Activated naive CD4-positive, alpha-beta T cell treated with anti-CD3 and anti-CD28 coated beads, Interleukin-2, amount 10 ng/mL, durations not matched to agents 7 days and 5 days (primary cell): ENCODE data around the gene FLVCR1.
"Not testable (repeated sequence)": the region's sequence is repeated elsewhere in the genome, so short reads cannot be mapped to it uniquely, and the experiment has no call there.

Experiments used
- CTCF ChIA-PET: fragments of 350-600 bp; sonication (Branson Sonifier 250); formaldehyde crosslinking; loops from one replicate; lab custom pipeline; 2021; ENCODE audit warnings: antibody characterized with exemption; lab: Charles Lee
- DNase-seq: peaks from one replicate; pipeline ENCODE4 v3.0.0-alpha.2; 2020
- H3K27ac Mint-ChIP-seq: one replicate; pipeline ENCODE4 v1.8.0; 2021; ENCODE audit warnings: mild to moderate bottlenecking, moderate library complexity, mixed read lengths
- H3K27me3 Mint-ChIP-seq: one replicate; pipeline ENCODE4 v1.8.0; 2021; ENCODE audit warnings: mild to moderate bottlenecking, mixed read lengths
- H3K36me3 Mint-ChIP-seq: one replicate; pipeline ENCODE4 v1.8.0; 2021; ENCODE audit warnings: mixed read lengths
- H3K4me1 Mint-ChIP-seq: one replicate; pipeline ENCODE4 v1.8.0; 2021; ENCODE audit warnings: mixed read lengths
- H3K4me3 Mint-ChIP-seq: one replicate; pipeline ENCODE4 v1.8.0; 2021; ENCODE audit warnings: mild to moderate bottlenecking, moderate library complexity, mixed read lengths
- H3K9me3 Mint-ChIP-seq: one replicate; pipeline ENCODE4 v1.8.0; 2021; ENCODE audit warnings: mixed read lengths

Gene FLVCR1

DNA sequence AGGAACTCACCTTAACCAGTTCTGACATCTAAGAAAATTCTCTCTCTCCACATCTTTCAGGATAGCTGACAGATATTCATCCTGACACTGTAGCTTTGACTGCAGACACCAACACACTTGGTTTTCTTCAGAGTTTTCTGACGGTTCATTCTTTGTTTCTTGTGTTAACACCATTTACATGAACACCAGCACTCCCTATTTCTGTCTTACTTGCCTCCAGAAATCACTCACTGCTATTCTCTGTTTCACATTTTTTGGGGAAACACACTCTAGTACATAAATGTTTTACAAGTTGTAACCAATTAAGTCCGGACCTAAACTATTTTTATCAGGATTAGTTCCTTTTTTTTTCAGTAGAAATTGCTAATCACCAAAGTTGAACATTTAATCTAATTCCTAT lies 15.4 kb downstream of the FLVCR1 start:
- Mint-ChIP-seq H3K9me3 (no peaks in the 10 kb centered on the region), H3K4me3 (no peak overlapping the region), H3K27ac (no peak overlapping the region), H3K36me3 (peaks cover 34% of the 10 kb centered on the region), H3K4me1 (no peaks in the 10 kb centered on the region), H3K27me3 (no peaks in the 10 kb centered on the region)
- DNase-seq, result no peak
- CTCF ChIA-PET, result interaction anchor here (0.8 kb wide), 1 partner anchor 80 kb away, joined by 3 read pairs; no protein-coding TSS in a partner anchor

DNA sequence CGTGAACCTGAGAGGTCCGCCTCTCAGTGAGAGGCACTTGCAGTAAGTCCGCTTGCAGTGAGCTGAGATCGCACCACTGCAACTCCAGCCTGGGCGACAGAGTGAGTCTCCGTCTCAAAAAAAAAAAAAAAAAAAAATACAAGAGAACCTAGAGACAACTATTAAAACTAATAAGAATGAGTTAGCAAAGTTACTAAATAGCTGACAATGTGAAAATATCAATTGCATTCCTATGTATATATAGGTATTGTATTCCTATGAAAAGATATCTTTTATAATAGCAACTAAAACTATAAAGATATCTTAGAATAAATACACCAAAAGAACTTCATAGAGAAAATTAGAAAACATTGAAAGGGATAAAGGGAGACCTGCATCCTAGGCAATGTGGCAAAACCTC lies 20.3 kb downstream of the FLVCR1 start:
- no peaks in the 10 kb centered on the region for H3K4me1 Mint-ChIP-seq
- H3K36me3 Mint-ChIP-seq, result peaks cover 28% of the 10 kb centered on the region
- DNase-seq, result no peak
- H3K9me3 Mint-ChIP-seq, result no peaks in the 10 kb centered on the region
- H3K27ac Mint-ChIP-seq, result no peak overlapping the region
- CTCF ChIA-PET, result interaction anchor here (0.9 kb wide), 1 partner anchor 189 kb away, joined by 3 read pairs; no protein-coding TSS in a partner anchor
- no peaks in the 10 kb centered on the region for H3K27me3 Mint-ChIP-seq
- H3K4me3 Mint-ChIP-seq, result no peak overlapping the region

DNA sequence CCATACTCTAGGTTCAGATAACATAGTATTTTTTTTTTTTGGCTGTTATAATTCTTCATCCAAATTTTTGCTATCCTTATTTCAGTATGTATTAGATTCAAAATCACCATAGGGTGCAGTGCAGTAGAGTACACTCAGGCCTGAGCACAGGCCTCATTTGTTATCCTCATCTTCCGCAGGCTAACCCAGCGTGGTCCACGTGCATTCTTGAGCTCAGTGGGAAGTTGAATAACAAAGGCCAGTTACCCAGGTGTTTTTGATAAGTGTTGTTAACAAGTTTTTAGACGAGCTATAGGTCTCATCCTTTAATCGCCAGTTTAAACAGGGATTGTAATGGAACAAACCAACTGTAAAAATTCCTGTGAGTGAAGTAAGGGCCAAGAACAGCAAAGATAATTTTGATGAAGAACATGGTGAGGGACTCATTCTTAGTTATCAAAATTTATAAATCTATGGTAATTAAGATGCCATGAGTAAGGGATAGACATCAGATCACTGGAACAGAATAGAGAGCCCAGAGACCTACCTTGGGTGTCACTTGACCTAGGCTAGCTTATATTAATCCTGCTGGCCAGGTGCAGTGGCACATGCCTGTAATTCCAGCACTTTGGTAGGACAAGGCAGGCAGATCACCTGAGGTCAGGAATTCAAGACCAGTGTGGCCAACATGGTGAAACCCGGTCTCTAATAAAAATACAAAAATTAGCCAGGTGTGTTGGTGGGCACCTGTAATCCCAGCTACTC lies 22.0 kb downstream of the FLVCR1 start:
- no peak overlapping the region for H3K4me3 Mint-ChIP-seq
- CTCF ChIA-PET, result interaction anchor here (0.6 kb wide), 2 partner anchors 12 to 19 kb away, joined by 3 read pairs; no protein-coding TSS in a partner anchor
- H3K9me3 Mint-ChIP-seq, result no peaks in the 10 kb centered on the region
- H3K4me1 Mint-ChIP-seq, result no peaks in the 10 kb centered on the region
- no peak overlapping the region for H3K27ac Mint-ChIP-seq
- peaks cover 22% of the 10 kb centered on the region for H3K36me3 Mint-ChIP-seq
- no peak for DNase-seq
- H3K27me3 Mint-ChIP-seq, result no peaks in the 10 kb centered on the region

DNA sequence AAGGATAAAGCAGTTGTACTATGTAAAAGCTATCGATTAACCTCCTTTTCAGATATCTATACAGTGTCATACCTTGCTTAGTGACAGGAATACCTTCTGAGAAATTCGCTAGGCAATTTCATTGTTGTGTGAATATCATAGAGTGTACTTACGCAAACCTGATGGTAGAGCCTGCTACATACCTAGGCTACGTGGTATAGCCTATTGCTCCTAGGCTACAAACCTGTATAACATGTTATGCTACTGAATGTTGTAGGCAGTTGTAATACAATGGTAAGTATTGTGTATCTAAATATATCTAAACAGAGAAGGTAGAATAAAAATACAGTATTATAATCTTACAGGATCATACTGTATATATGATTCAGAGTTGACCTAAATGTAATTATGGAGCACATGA lies 26.5 kb downstream of the FLVCR1 start:
- H3K27me3 Mint-ChIP-seq, result no peaks in the 10 kb centered on the region
- H3K4me3 Mint-ChIP-seq, result no peak overlapping the region
- CTCF ChIA-PET, result no interaction called here
- peaks cover 26% of the 10 kb centered on the region for H3K36me3 Mint-ChIP-seq
- no peaks in the 10 kb centered on the region for H3K9me3 Mint-ChIP-seq
- no peak for DNase-seq
- H3K27ac Mint-ChIP-seq, result no peak overlapping the region
- no peaks in the 10 kb centered on the region for H3K4me1 Mint-ChIP-seq

DNA sequence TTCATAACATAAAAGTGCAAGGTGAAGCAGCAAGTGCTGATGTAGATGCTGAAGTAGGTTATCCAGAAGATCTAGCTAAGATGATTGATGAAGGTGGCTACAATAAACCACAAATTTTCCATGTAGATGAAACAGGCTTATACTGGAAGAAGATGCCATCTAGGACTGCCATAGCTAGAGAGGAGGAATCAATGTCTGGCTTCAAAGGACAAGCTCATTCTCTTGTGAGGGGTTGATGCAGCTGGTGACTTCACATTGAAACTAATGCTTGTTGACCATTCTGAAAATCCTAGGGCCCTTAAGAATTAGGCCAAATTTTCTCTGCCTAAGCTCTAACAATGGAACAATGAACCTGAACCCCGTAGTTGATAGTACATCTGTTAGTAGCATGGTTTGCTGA lies 34.0 kb downstream of the FLVCR1 start:
- Mint-ChIP-seq H3K27me3 (no peaks in the 10 kb centered on the region), H3K36me3 (peaks cover 54% of the 10 kb centered on the region)
- CTCF ChIA-PET, result no interaction called here

DNA sequence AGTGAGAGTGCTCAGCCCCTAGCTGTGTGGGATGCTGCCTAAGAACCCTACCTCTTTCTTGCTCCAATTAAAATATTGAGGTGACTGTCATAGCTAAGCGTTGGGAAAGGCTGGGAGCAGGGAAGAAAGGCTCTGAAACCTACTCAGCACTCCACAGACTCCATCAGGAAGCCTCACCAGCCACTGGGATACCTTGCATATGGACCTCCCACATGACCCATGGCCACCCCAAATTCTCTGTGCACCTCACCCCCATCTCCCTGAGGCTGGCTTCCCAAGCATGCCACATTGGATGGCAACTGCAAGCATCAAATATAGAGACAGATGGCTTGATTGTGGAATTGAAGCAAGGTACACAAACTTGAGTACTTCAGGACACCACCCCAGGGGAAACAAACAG lies 41.8 kb downstream of the FLVCR1 start:
- CTCF ChIA-PET, result no interaction called here
- H3K4me1 Mint-ChIP-seq, result no peaks in the 10 kb centered on the region
- peaks cover 40% of the 10 kb centered on the region for H3K36me3 Mint-ChIP-seq
- no peak overlapping the region for H3K27ac Mint-ChIP-seq
- H3K27me3 Mint-ChIP-seq, result peaks cover 3% of the 10 kb centered on the region
- no peak overlapping the region for H3K4me3 Mint-ChIP-seq
- H3K9me3 Mint-ChIP-seq, result peaks cover 18% of the 10 kb centered on the region
- DNase-seq, result no peak

More for the DNA sequence above, 34.0 kb downstream of the FLVCR1 start:
- no peaks in the 10 kb centered on the region for H3K9me3 Mint-ChIP-seq
- H3K27ac Mint-ChIP-seq, result no peak overlapping the region
- DNase-seq, result no peak
- no peak overlapping the region for H3K4me3 Mint-ChIP-seq
- H3K4me1 Mint-ChIP-seq, result no peaks in the 10 kb centered on the region

DNA sequence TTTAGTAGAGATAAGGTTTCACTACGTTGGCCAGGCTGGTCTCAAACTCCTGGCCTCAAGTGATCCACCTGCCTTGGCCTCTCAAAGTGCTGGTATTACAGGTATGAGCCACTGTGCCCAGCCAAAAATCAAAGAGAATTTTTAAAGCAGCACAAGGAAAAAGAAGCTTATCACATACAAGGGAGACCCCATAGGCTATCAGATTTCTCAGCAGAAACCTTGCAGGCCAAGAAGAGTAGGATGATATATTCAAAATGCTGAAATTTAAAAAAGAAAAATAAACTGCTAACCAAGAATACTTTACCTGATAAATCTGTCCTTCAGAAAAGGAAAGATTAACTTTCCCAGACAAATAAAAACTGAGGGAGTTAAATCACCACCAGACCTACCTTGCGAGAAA lies 43.2 kb downstream of the FLVCR1 start:
- Mint-ChIP-seq H3K36me3 (peaks cover 32% of the 10 kb centered on the region), H3K4me1 (no peaks in the 10 kb centered on the region), H3K27ac (no peak overlapping the region), H3K4me3 (no peak overlapping the region), H3K9me3 (peaks cover 18% of the 10 kb centered on the region), H3K27me3 (peaks cover 3% of the 10 kb centered on the region)
- CTCF ChIA-PET, result interaction anchor here (0.9 to 1.9 kb wide), 3 partner anchors 21 to 236 kb away, joined by 3 to 4 read pairs (median 3); no protein-coding TSS in a partner anchor
- DNase-seq, result no peak

DNA sequence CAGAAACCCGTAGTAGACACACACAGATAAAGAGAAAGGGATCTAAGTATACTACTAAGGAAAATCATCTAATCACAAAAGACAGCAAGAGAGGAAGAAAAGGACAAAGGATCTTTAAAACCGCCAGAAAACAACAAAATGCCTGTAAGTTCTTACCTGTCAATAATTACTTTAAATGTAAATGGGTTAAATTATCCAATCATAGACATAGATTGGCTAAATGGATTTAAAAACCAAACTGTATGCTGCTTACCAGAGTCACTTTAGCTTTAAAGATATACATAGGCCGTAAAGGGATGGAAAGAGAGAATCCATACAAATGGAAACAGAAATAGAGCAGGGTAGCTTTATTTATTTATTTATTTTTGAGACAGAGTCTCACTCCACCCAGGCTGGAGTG lies 44.0 kb downstream of the FLVCR1 start:
- no peak for DNase-seq
- Mint-ChIP-seq H3K9me3 (peaks cover 18% of the 10 kb centered on the region), H3K4me3 (no peak overlapping the region), H3K4me1 (no peaks in the 10 kb centered on the region), H3K27me3 (peaks cover 4% of the 10 kb centered on the region), H3K36me3 (peaks cover 29% of the 10 kb centered on the region), H3K27ac (no peak overlapping the region)
- CTCF ChIA-PET, result interaction anchor here (1.9 kb wide), 1 partner anchor 20 kb away, joined by 4 read pairs; no protein-coding TSS in a partner anchor

DNA sequence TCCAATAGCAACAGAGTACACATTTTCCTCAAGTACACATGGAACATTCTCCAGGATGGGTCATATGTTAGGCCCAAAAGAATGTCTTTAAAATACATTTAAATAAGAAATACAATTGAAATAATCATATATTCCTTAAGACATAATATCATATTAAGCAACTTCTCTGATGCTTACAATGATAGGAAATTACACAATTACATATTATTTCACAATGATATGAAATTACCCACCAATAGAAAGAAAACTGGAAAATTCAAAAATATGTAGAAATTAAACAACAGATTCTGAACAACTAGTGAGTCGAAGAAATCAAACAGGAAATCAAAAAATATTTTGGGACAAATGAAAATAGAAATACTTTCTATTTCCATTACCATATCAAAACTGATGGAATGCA lies 45.6 kb downstream of the FLVCR1 start:
- Mint-ChIP-seq H3K9me3 (peaks cover 18% of the 10 kb centered on the region), H3K36me3 (peaks cover 25% of the 10 kb centered on the region), H3K4me3 (no peak overlapping the region), H3K27ac (no peak overlapping the region), H3K4me1 (no peaks in the 10 kb centered on the region), H3K27me3 (peaks cover 7% of the 10 kb centered on the region)
- no peak for DNase-seq
- CTCF ChIA-PET, result no interaction called here

DNA sequence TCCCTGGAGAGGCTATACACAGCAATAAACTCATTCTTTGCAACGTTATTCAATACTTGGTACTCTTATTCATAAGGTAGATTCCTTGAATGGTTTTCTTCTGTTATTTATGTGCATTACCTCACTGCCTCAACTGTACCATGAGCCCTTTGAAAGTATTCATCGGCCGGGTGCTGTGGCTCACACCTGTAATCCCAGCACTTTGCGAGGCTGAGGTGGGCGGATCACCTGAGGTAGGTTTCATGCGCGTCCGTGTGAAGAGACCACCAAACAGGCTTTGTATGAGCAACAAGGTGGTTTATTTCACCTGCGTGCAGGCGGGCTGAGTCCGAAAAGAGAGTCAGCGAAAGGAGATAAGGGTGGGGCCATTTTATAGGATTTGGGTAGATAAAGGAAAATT lies 50.0 kb downstream of the FLVCR1 start:
- CTCF ChIA-PET, H3K27me3 Mint-ChIP-seq, DNase-seq, H3K27ac Mint-ChIP-seq, H3K4me1 Mint-ChIP-seq, H3K36me3 Mint-ChIP-seq, H3K4me3 Mint-ChIP-seq, H3K9me3 Mint-ChIP-seq: not testable (repeated sequence)

DNA sequence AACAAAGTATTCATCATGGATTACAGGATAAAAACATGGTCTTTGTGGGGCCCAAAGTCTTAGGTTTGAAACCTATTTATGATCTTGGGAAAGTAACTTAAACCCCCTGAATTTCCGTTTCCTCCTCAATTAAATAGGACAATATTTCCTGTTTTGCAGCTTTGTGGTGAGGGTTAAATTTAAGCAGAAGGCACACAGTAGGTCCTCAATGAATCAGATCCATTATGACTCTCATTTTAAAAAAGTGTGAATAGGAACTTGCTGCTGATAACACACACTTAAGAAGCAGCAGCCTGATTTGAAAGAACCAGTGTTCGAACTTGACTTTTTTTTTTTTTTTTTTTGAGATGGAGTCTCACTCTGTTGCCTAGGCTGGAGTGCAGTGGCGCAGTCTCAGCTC lies 50.9 kb downstream of the FLVCR1 start:
- CTCF ChIA-PET, result no interaction called here

DNA sequence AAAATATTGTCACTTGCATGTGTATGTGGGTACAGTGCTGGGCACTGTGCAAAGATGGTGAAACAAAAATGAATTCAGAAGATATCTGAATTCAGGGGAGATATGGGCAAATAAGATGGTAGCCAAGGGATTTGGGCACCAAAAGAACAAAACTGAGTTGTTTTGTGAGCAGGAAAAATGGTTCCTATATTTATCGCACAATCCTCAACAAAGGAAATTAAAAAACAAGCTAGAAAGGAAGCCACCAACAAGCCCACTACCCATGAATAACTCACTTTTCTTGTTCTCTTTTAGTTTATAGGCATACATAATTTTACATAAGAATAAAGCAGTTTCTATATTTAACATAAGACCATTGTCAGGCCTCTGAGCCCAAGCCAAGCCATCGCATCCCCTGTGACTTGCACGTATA lies 51.6 kb downstream of the FLVCR1 start:
- Mint-ChIP-seq H3K36me3 (no peaks in the 10 kb centered on the region), H3K9me3 (no peaks in the 10 kb centered on the region), H3K4me1 (no peaks in the 10 kb centered on the region), H3K27ac (no peak overlapping the region), H3K4me3 (no peak overlapping the region), H3K27me3 (peaks cover 4% of the 10 kb centered on the region)
- CTCF ChIA-PET, result no interaction called here
- no peak for DNase-seq

More for the DNA sequence above, 50.9 kb downstream of the FLVCR1 start:
- no peaks in the 10 kb centered on the region for H3K36me3 Mint-ChIP-seq
- H3K9me3 Mint-ChIP-seq, result no peaks in the 10 kb centered on the region
- DNase-seq, result no peak
- no peaks in the 10 kb centered on the region for H3K4me1 Mint-ChIP-seq
- no peak overlapping the region for H3K27ac Mint-ChIP-seq
- peaks cover 7% of the 10 kb centered on the region for H3K27me3 Mint-ChIP-seq
- H3K4me3 Mint-ChIP-seq, result no peak overlapping the region

DNA sequence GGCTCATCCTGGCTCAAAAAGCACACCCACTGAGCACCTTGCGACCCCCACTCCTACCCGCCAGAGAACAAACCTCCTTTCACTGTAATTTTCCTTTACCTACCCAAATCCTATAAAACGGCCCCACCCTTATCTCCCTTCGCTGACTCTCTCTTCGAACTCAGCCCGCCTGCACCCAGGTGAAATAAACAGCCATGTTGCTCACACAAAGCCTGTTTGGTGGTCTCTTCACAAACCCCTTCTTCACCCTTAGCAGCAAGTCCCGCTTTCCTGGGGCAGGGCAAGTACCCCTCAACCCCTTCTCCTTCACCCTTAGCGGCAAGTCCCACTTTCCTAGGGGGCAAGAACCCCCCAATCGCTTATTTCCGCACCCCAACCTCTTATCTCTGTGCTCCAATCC lies 52.1 kb downstream of the FLVCR1 start:
- H3K27ac Mint-ChIP-seq, H3K4me1 Mint-ChIP-seq, H3K4me3 Mint-ChIP-seq, DNase-seq, H3K27me3 Mint-ChIP-seq, H3K9me3 Mint-ChIP-seq, H3K36me3 Mint-ChIP-seq, CTCF ChIA-PET: not testable (repeated sequence)

DNA sequence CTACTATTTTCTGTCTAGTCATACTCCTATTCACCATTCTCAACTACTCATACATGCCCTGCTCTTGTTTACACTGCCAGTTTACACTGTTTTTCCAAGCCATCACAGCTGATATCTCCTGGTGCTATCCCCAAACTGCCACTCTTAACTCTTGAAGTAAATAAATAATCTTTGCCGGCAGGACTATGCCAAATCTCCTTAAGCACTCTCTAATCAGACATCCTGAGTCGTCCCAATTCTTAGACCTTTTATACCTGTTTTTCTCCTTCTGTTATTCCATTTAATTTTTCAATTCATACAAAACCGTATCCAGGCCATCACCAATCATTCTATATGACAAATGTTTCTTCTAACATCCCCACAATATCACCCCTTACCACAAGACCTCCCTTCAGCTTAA lies 55.6 kb downstream of the FLVCR1 start:
- H3K4me1 Mint-ChIP-seq, H3K4me3 Mint-ChIP-seq, H3K9me3 Mint-ChIP-seq, H3K36me3 Mint-ChIP-seq, DNase-seq, CTCF ChIA-PET, H3K27ac Mint-ChIP-seq: not testable (repeated sequence)
- peaks cover 28% of the 10 kb centered on the region for H3K27me3 Mint-ChIP-seq

DNA sequence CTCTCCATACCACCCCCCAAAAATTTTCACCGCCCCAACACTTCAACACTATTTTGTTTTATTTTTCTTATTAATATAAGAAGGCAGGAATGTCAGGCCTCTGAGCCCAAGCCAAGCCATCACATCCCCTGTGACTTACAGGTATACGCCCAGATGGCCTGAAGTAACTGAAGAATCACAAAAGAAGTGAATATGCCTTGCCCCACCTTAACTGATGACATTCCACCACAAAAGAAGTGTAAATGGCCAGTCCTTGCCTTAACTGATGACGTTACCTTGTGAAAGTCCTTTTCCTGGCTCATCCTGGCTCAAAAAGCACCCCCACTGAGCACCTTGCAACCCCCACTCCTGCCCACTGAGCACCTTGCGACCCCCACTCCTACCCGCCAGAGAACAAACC lies 56.0 kb downstream of the FLVCR1 start:
- DNase-seq, H3K4me3 Mint-ChIP-seq, H3K4me1 Mint-ChIP-seq, H3K36me3 Mint-ChIP-seq, H3K9me3 Mint-ChIP-seq, CTCF ChIA-PET, H3K27ac Mint-ChIP-seq: not testable (repeated sequence)
- peaks cover 32% of the 10 kb centered on the region for H3K27me3 Mint-ChIP-seq
